GM18867 (cell line): Measurements from ENCODE around the gene ZSWIM1.

ENCODE experiments used
- ATAC-seq: cut with Tn5 transposase; IDR thresholded peaks from one replicate; pipeline ENCODE4 v1.9.1; 2021; ENCODE audit warnings: mild to moderate bottlenecking, moderate library complexity; ENCODE audit not compliant: unreplicated experiment

ZSWIM1 gene

GRCh38 chr20:45907219-45907948 lies 26.4 kb downstream of the ZSWIM1 start:
- no peak for ATAC-seq

GRCh38 chr20:45908084-45908483 lies 27.1 kb downstream of the ZSWIM1 start:
- ATAC-seq, result no peak

GRCh38 chr20:45909336-45909808 lies 28.3 kb downstream of the ZSWIM1 start:
- ATAC-seq, result no peak

- no peak for ATAC-seq
Observed at GRCh38 chr20:45909817-45910669, 29.0 kb downstream of the ZSWIM1 start.

- ATAC-seq, result peak; percentile 87
Observed at GRCh38 chr20:45910670-45911485, 29.9 kb downstream of the ZSWIM1 start.

GRCh38 chr20:45911486-45912343 lies 30.7 kb downstream of the ZSWIM1 start, which contains the start of gene PLTP:
Gene PLTP, minus strand, starts transcription at chr20:45912155. Its CDS starts 703 bp downstream, at chr20:45911452.
- no peak for ATAC-seq

- no peak for ATAC-seq
Observed at GRCh38 chr20:45912344-45912682, 31.3 kb downstream of the ZSWIM1 start.

- ATAC-seq, result no peak
Observed at GRCh38 chr20:45913116-45913515, 32.1 kb downstream of the ZSWIM1 start.

- ATAC-seq, result no peak
Observed at GRCh38 chr20:45917790-45918141, 36.7 kb downstream of the ZSWIM1 start.

GRCh38 chr20:45918182-45918737 lies 37.2 kb downstream of the ZSWIM1 start:
- no peak for ATAC-seq

- no peak for ATAC-seq
Observed at GRCh38 chr20:45918779-45919537, 37.9 kb downstream of the ZSWIM1 start.

- ATAC-seq, result no peak
Observed at GRCh38 chr20:45919542-45920399, 38.7 kb downstream of the ZSWIM1 start.

- ATAC-seq, result no peak
Observed at GRCh38 chr20:45920462-45921336, 39.7 kb downstream of the ZSWIM1 start.

- no peak for ATAC-seq
Observed at GRCh38 chr20:45921337-45922189, 40.5 kb downstream of the ZSWIM1 start.

- no peak for ATAC-seq
Observed at GRCh38 chr20:45924391-45925261, 43.6 kb downstream of the ZSWIM1 start.
